Measurements from ENCODE around the gene ARL16.

ARL16 gene

DNA sequence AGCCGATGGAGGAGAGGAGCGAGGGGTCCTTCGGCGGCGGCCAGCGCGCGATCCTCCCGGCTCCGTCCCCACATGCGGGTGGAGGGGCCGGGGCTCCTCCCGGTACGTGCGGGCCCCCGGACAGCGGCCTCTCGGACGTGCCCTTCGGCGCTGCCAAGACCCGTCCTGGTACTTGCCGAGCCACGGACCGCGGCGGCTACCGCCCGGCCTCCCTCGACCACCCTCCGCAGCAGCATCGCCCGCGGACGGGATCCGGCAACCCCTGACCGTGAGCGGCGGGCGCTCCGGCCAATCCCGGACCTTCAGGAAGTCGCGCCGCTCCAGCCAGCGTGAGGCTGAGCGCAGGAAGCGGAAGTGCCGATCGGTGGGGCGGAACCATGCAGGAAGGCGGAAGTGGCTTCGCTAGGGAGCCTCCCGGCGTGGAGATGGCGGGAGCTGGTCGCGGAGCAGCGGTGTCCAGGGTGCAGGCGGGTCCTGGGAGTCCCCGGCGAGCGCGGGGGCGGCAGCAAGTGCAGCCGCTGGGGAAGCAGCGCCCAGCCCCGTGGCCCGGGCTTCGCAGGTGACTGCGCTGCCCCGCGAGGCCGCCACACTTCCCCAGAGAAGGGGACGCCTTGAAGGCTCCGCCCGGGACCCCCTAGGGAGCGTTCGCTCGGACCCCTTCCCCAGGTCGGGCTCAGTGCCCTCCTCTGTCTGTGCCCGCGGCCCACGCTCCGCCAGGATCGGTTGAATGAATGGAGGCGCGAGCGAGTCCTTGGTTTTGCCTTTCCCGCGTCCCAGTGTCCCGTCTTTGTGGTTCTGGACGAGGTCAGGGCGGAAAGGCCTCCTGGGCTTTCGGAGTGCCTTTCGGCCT is 17.0 kb downstream of the ARL16 start, which contains the start of the genes CCDC137 and OXLD1:
TSS of gene CCDC137 (plus strand) at position 396 of the 850 bp plus-strand sequence. CDS start at position 426, 30 bp downstream.
TSS of gene OXLD1 (minus strand) at position 264 of the 850 bp plus-strand sequence. CDS start at position 236, 28 bp downstream.
- peak; percentile 93 for DNase-seq

DNA sequence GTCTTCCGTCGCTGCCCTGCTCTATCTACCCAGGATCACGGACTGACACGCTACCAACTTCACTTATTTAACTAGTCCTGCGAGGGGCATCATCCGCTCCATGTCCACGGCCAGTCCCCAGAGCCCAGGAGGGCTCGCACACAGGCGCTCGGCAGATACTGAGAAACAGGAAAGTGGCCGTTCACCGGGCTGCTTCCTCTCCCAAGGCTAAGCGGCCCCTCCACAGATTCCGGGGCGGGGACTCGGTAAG is 17.6 kb downstream of the ARL16 start:
- DNase-seq, result no peak

DNA sequence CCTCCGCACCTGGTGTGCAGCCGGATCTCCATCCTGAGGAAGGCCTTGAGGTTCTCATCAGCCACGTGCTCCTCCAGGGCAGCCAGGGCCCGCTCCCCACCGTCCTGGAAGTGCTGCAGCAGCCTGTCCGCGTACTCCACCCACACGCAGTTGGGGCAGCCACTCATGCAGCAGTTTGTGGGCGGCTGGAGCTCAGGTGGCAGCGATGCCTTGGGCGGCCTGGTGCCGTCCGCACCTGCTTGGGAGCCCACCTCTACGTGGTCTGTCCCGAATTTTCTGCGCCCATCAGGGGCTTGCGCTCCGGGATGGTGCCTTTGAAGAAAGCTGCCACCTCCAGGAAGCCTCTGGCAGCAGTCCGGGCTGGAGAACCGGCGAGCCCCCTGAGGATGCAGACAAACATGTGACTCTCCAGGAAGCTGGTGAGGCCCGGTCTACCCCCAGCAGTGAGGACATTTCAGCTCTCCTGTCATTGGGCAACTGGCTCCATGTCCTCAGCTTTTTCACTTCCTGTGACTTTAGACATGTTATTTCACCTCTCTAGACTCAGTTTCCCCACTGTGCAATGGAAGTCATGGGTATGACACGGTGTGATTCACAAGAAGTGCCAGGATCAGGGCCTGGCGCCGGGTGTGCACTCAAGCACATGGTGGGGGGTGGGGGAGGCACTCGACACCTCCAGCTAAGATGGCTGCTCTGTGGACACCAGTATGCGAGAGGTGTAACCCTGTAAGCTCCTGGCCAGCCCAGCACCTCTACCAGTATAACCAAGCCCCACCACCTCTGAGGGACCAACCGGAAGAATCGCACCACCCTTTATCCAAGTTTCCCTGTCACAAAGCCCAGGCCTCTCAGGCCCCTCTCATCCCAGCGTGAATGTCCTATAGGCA is 18.1 kb downstream of the ARL16 start:
- no peak for DNase-seq

DNA sequence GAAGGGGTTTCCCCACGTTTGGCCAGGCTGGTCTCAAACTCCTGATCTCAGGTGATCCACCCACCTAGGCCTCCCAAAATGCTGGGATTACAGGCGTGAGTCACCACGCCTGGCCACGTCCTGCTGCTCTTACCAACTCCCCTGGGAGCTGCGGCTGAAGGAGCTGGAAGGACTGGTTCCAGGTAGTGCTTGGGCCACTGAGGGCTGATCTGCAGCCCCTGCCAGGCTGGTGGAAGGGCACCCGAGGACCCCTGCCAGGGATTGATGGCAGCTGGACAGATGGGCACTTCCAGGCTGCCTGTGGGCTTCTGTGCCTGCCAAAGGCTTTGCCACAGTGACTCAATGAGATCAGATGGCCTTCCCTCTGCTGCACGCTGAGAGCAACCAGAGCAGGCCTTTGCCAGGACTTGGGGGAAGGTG is 19.5 kb downstream of the ARL16 start:
- DNase-seq, result no peak

DNA sequence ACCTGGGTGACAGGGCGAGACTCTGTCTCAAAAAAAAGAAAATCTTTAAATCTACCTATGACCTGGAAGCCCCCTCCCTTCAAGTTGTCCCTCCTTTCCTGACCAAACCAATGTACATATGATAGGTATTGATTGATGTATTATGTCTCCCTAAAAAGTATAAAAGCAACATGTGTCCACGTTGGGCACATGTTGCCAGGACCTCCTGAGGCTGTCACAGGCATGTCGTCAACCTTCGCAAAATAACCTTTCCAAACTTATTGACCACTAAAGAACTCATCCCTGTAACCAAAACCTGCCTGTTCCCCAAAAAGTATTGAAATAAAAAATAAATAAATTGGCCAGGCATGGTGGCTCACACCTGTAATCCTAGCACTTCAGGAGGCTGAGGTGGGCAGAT is 21.6 kb downstream of the ARL16 start:
- DNase-seq, result no peak

DNA sequence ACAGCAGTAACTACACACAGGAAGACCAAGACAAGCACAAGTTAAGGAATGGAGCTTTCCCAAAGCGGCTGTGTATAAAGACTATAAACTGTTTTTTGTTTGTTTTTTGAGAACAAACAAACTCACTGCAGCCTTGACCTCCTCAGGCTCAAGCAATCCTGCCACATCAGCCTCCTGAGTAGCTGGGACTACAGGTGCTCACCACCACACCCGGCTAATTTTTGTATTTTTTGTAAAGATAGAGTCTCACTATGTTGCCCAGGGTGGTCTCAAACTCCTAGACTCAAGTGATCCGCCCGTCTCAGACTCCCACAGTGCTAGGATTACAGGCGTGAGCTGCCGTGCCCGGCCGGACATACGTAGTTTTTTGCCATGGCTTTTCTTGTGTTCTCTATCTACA is 23.2 kb downstream of the ARL16 start:
- no peak for DNase-seq

DNA sequence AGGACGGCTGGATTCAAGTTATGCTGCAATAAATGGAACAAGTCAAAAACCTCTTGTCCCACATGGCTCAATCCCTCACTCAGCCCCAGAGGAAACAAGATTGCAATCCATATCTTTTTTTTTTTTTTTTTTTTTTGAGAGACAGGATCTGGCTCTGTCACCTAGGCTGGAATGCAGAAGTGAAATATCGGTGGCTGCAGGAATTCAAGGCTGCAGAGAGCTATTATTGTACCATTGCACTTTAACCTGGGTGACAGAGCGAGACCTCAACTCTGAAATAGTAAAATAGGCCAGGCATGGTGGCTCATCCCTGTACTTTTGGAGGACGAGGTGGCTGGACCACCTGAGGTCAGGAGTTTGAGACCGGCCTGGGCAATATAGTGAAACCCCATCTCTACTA is 24.6 kb downstream of the ARL16 start:
- DNase-seq, result no peak

DNA sequence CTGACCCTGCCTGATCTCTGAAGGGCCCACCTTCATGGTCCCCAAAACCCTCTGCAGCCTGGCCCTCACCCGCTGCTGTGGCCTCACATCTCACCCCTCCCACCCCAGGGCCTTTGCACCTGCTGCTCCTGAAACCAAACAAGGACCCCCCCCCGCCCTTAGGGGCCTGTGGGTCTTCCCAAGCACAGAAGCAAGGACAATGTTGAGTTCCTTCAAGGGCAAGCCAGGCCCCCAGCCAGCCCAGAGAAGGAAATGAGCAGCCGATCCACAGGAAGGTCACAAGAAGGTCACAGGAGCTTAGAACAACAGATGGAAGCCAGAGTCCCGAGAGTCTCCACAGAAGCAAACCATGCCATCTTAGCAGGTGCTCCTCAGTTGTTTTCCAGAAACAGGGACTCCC is 26.8 kb downstream of the ARL16 start:
- DNase-seq, result no peak

DNA sequence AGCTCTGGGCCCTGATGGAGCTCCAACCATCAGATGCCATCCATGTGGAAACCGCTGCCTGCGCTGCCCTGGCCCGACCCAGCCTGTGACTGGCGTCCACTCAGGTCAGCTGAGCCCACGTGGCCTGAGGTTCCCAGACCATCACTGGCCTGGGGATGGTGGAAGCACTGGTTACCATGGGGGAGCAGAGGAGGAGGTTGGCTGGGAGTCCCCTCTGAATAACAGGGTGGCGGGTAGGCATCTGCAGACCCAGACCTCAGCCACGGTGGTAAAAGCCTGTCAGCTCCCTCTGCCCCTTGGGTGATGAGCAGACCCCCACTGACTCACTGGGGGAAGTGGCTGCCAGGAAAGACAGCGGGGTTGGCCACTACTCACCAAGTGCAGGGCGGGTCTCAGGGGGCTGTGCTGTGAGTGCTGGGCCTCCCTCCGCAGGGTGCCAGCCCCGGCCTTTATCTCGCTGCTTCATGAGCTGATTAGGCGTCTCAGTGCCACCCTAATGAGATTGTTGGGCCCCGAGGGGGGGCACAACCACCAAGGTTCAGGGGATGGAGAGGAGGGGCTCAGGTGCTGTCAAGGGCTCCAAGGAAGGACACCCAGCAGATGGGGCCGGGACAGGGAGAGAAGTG is 27.4 kb downstream of the ARL16 start, which contains the start of gene PDE6G:
TSS of gene PDE6G (minus strand) at position 425 of the 626 bp plus-strand sequence. CDS start 3,237 bp downstream, outside the sequence.
- no peak for DNase-seq

DNA sequence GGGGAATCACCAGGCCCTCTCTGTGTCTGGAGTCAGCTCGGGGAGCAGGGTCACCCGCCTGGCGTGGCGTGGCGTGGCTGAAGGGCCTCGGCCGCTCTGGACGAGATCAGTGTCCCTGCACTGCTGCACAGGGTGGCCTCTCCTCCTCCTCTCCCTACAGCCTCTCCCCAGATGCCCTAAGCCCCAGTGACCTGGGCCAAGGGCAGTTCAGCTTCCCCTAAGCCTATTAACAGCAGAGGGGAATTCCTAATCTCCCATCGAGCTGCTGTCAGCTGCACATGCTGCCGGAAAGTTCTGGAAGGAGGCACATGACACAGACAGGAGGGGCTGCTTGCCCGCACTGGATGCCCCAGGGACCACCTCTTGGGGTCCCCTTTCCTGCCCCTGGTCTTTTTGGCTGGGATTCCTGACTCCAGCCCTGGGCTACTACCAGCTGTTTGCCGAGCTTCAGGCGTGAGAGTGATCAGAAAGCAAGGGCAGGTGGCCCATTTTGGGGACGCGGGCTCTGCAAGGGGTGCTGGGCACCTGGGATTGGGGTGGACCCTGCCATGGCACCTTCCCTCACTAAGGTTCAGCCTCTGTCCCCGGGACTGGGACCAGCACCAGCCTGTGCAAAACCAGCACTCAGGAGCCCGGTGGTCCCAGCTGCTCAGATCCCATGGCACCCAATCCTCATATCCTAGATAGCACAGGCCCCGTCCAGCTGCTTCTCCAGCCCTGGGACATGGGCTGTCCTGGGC is 28.0 kb downstream of the ARL16 start:
- no peak for DNase-seq

DNA sequence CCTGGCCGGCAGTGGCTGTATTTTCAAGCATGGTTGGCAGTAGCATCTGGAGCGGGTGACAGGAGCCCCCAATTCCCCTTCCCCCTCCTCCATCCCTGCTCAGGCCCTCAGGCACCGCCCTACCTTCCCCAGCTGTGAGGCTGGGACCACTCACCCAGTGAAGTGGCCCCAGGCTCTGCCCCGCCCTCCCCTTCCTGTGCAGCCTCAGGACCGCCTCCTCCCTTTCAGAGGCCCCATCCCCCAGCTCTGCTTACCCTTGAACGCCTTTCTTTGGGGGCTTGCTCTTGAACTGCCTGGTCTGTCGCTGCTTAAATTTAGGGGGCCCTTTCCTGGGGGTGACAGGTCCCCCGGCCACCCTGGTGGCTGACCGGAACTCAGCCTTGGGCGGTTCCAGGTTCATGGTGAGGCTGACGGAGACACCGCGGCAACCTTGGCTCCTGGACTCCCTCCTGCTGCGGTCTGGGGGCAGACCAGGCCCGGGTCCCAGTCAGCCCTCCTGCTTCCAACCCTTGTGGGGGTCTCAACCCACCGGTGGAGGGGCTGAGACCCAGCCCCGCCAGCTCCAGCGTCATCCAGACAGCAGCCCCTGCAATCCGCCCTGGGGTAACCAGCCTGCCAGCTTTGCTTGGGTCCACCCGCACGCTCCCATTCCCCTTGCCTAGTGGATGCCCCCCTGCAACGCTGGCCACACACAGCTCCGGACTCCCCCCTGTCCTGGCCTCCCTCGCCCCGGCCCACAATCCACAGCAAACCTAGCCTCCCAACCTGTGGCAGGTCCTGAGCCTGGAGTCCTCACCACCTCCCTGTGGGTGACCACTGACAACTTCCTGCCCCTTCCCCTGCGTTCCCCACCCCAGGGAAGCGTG is 30.5 kb downstream of the ARL16 start:
- DNase-seq, result no peak

DNA sequence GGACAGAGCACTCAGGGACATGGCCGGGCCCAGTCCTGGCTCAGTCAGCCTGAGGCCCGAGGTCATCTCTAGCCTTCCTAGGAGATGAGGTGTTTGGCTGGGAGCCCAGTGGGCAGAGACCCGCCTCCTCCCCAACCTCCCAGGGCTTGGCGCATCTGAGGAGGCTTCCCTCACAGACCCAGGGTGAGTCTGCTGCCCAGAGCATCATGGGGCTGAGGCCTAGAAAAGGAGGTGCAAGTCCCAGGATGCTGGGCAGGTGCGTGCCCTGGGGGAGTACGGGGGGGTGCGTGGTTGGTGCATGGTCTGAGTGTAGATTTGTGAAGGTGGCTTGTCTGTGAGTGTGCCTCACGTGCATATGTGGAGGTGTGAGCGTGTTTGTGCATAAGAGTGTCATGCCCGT is 31.9 kb downstream of the ARL16 start:
- no peak for DNase-seq

DNA sequence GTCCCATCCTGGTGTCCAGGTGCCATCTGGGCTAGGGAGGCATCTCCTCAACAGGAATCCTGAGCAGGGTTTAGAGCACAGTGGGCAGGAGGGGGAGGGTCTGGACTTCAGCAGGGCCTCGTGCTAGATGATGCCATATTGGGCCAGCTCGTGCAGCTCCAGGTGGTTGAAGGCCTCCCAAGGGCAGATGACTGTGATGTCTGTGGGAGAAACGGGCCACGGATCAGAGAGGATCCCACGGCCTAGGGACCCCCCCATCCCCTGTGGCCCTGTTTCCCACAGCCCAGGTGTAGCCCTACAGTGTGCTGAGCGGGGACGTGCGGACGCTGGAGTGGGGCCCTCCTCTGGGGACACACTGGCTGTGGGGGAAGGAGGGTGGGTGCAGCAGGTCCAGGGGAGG is 32.6 kb downstream of the ARL16 start:
- no peak for DNase-seq

DNA sequence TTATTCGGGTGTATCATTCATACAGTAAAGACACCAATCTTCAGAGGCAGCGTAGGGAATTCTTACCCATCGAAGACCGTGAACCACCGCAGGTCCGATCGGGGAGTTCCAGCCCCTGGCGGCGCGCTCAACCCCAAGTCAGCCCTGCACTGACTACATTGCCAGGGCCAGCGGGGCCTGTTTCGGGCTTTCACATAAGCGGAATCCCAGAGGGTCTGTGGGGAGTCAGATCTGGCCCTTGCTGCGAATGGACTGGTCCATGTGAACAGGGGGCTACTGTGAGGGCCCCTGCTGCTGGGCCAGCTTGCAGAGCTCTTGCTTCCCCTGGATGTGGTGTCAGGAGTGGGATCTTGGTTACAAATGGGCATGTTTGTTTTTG is 34.9 kb downstream of the ARL16 start:
- no peak for DNase-seq

DNA sequence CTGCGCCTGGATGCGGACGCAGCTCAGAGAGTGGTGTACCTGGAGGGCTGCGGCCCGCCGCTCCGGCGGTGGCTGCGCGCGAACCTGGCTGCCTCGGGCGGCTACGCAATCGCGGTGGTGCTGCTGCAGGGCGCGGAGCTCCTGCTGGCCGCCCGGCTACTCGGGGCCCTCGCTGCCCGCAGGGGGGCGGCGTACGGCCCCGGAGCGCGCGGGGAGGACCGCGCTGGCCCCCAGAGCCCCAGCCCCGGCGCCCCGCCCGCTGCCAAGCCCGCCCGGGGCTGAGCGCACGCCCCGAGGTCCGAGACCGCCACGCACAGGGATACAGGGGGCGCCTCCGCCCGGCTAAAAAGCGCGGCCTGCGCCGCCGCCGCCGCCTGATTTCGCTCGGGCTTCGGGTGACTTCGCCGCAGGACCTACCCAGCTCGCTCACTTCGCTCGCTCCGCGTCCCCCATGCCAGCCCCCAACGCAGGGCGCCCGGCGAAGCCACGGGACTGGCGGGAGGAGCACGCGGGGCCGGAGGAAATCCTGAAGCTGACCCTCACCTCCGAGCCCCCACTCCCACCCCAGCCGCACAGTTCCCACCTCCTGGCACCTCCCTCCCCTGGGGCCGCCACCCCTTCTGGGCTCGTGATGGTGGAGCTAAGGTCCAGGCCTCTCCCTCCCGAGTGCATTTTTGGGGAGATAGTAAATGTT is 35.4 kb downstream of the ARL16 start:
- DNase-seq, result no peak

DNA sequence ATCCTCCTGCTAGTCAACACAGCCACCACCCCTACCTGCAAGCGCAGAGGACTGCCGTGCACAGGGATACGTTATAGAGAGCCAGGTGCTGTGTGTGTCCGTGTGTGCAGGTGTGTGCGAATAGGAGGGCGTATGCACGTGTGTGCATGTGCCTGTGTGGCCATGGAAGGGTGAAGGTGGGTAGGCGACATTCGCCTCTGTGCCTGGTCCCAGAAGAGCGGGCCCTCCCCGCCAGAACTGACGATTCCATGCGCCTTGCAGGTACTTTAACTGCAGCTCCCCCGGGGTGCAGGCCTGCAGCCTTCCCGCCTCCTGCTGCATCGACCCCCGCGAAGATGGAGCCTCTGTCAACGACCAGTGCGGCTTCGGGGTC is 36.0 kb downstream of the ARL16 start:
- DNase-seq, result no peak

DNA sequence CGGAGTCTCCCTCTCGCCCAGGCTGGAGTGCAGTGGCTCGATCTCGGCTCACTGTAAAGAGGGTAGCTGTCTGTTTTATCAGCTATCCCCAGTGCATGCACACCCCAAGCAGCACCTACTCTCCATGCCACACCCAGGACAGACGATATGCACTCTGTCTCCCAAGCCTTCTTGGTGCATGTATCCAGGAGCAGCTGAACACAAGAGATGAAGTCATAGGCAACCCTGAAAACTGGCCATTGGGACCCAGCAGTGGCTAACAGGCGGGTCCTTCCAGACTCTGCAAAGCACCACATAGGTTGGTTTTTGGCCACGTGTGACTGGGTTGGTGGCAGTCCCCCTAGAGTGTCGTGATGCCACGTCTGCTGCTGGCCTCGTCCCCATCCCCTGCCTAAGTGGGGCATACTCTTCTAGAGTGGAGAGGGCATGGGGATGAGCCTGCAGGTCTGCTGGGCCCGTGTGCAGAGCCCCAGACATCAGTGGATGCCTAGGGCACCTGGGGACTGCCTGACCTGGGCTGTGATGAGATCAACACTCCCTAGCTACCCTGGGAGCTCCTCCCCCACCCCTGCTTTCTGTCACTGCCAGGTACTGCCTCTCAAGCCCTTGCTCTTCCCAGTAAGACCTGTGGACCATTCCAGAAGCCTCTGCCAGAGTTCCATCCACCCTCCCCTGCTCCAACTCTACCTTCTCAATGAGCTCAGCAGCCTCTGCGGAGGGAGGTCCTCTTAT is 36.6 kb downstream of the ARL16 start:
- no peak for DNase-seq

DNA sequence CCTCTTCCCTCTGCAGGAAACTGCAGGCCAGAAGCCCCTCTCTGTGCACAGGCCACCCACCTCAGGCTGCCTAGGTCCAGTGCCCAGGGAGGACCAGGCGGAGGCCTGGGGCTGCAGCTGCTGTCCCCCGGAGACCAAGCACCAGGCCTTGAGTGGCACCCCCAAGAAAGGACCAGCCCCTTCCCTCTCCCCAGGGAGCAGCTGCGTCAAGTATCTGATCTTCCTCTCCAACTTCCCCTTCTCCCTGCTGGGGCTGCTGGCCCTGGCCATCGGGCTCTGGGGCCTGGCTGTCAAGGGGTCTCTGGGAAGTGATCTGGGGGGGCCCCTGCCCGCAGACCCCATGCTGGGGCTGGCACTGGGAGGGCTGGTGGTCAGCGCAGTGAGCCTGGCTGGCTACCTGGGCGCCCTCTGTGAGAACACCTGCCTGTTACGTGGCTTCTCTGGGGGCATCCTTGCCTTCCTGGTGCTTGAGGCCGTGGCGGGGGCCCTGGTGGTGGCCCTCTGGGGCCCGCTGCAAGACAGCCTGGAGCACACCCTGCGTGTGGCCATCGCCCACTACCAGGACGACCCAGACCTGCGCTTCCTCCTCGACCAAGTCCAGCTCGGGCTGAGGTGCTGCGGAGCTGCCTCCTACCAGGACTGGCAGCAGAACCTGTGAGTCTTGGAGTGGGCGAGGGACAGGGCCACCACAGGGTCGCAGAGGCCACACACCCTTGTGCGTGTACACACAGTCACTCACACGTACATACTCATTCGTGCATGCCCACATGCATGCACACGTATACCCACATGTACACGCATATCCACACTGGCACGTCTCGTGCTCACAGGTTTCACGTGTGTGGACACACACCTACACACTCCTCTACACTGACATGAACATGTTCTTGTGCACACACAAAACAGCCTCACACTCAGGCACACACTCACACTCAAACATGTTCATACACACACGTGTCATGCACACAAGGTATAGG is 38.3 kb downstream of the ARL16 start:
- DNase-seq, result no peak

DNA sequence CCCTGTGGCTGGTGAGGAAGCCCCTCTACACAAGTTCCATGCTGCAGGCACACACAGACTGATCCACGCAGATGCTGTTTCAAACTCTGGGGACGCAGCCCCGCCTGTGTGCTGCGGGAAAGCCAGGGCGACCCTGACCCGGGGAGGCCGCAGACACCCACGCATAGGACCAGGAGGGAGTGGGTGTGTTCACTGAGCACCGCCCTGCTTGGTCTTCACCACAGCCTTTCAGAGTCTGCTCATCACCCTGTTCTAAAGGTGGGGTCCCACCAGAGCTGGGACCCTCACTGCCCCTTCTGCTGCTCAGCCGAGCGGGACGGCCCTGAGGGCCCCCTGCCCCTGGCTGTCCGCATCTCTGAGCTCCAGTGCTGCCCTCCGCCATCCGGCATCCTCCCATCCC is 39.1 kb downstream of the ARL16 start:
- DNase-seq, result no peak
